Measurements from ENCODE around the gene LRGUK.
"Not testable (repeated sequence)": the region's sequence is repeated elsewhere in the genome, so short reads cannot be mapped to it uniquely, and the experiment has no call there.

The LRGUK gene

GRCh38 chr7:134126966-134127848 lies at the start of gene LRGUK:
Gene LRGUK (plus strand): TSS chr7:134127340. CDS start chr7:134127368, 28 bp downstream.
- peak; percentile 34 for DNase-seq

- DNase-seq: not testable (repeated sequence)
Observed at GRCh38 chr7:134077560-134077959, 49.6 kb upstream of the LRGUK start.

- no peak for DNase-seq
Observed at GRCh38 chr7:134078991-134079390, 48.1 kb upstream of the LRGUK start.

GRCh38 chr7:134081695-134082094 lies 45.4 kb upstream of the LRGUK start:
- no peak for DNase-seq

GRCh38 chr7:134083766-134084487 lies 43.2 kb upstream of the LRGUK start:
- DNase-seq: no peak

GRCh38 chr7:134084488-134085144 lies 42.5 kb upstream of the LRGUK start:
- no peak for DNase-seq

GRCh38 chr7:134085311-134085710 lies 41.8 kb upstream of the LRGUK start:
- DNase-seq: no peak

- no peak for DNase-seq
Observed at GRCh38 chr7:134086998-134087735, 40.0 kb upstream of the LRGUK start.

GRCh38 chr7:134088199-134088598 lies 38.9 kb upstream of the LRGUK start:
- no peak for DNase-seq

- no peak for DNase-seq
Observed at GRCh38 chr7:134089446-134089845, 37.7 kb upstream of the LRGUK start.

- no peak for DNase-seq
Observed at GRCh38 chr7:134098072-134098471, 29.1 kb upstream of the LRGUK start.

- DNase-seq: no peak
Observed at GRCh38 chr7:134101716-134102115, 25.4 kb upstream of the LRGUK start.

- DNase-seq: no peak
Observed at GRCh38 chr7:134104166-134104565, 23.0 kb upstream of the LRGUK start.

- DNase-seq: no peak
Observed at GRCh38 chr7:134105841-134106240, 21.3 kb upstream of the LRGUK start.

GRCh38 chr7:134108802-134109201 lies 18.3 kb upstream of the LRGUK start:
- DNase-seq: no peak

GRCh38 chr7:134113655-134114054 lies 13.5 kb upstream of the LRGUK start:
- DNase-seq: no peak

- DNase-seq: no peak
Observed at GRCh38 chr7:134114992-134115391, 12.1 kb upstream of the LRGUK start.

GRCh38 chr7:134120405-134120804 lies 6.7 kb upstream of the LRGUK start:
- DNase-seq: no peak

GRCh38 chr7:134121632-134122139 lies 5.5 kb upstream of the LRGUK start:
- no peak for DNase-seq

GRCh38 chr7:134122980-134123379 lies 4.2 kb upstream of the LRGUK start:
- no peak for DNase-seq

- DNase-seq: no peak
Observed at GRCh38 chr7:134126146-134126545, 994 bp upstream of the LRGUK start.

- no peak for DNase-seq
Observed at GRCh38 chr7:134126596-134126965, 559 bp upstream of the LRGUK start.

GRCh38 chr7:134128829-134129228 lies 1.7 kb downstream of the LRGUK start:
- DNase-seq: no peak
